Epithelial cell of umbilical artery (primary cell): ENCODE results near the gene CSNK2A3. TPM values are rescaled to one million over a fixed set of nuclear protein-coding genes. Genes with fewer than 3 reads are reported as not detected.

Source experiments
- total RNA-seq: library from RNA; depleted of rRNA; stranded (reverse); fragments of >200 nt; gene quantifications from 2 replicates; pipeline ENCODE4 v1.2.3, GENCODE V29; 2014

The CSNK2A3 gene
- 1.5 and 1.9 TPM in 2 replicates for total RNA-seq

DNA sequence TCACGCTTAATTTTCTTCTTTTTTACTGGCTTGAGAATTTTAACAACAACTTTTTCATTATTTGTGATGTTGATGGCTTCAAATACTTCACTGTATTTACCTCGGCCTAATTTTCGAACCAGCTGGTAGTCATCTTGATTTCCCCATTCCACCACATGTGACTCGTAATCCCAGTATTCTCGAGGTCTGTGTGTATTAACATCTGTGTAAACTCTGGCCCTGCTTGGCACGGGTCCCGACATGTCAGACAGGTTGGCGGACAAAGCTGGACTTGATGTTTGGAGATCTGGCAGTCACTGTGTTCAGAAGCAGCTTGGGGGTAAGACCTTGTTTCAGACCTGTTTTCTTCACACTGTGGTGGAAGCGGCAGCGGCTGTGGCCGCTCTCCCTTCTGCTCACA is at the start of gene CSNK2A3:
Gene CSNK2A3, minus strand, starts transcription at position 373 of the 400 bp plus-strand sequence. Its CDS starts 131 bp downstream, at position 242.

